NCI-H345 (cell line): ENCODE data around the gene MRPL21.

Experiments
- DNase-seq: peaks from one replicate; lab custom pipeline; 2025; lab: John Stamatoyannopoulos, UW

Gene MRPL21

DNA sequence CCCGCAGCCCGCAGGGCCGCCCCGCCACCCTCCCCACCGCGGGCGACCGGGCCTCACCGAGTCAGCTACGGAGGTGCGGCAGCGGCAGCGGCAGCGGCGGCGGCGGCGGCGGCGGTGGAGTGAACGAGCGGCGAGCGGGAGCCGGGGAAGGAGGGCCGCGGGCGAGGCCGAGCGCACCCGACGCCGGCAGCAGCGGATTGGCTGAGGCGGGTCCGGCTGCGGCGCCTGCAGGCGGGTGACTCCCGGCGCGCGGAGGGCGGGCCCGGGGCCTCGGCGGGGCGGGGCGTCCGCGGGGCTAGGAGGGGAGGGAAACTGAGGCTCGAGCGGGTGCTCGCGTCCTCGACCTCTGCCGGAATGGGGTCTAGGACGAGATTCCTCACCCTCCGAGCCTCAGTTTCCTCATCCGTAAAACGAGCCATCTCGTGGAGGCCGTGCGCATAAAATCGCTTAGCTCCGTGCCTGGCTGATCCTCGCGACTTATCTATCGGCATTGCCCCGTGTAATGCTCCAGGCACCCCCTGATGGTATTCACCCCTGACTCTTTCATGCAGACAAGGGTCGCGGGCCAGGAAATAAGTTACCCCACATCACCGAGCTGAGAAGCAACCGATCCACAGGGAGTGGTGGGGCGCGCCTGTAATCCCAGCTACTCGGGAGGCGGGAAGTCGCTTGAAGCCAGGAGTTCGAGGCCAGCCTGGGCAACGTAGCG, 61.8 kb downstream of the MRPL21 start, which contains the start of gene CPT1A:
TSS of gene CPT1A (minus strand) at position 199 of the 709 bp plus-strand sequence. CDS start 26,442 bp downstream, outside the sequence.
- peak; percentile 73 for DNase-seq
